IPS-11a (cell line): ENCODE results near the gene LINC00632.

Experiments
- H3K4me3 ChIP-seq: one replicate; pipeline ENCODE4 v1.5.1; 2013; ENCODE audit warnings: low read depth, low read length, control low read depth

The LINC00632 gene

DNA sequence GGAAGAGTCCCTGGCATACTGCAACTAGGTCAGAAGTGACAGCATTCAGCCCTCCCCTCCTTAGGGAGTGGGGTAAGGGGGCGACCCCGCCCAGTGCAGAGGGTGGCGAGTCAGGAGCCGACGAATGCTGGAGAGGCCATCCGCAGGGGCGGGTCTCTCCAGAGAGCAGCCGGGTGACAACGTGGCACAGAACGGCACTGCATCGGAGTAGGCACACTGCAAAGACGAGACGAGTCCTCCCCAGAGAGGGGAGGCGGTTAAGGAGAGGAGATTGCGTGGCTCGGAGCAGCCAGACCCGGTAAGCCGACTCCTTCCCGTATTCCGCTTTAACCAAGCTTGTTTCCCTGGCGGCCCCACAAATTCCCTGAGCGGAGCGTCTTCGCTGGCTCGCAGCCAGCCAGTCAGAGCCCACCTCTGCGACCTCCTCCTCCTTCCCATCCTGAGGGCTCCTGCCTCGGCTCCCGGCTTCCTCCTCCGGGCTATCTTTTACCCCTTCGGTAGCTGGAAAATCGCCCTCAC lies 54.9 kb downstream of the LINC00632 start:
- H3K4me3 ChIP-seq = peak overlapping the region; percentile 46

DNA sequence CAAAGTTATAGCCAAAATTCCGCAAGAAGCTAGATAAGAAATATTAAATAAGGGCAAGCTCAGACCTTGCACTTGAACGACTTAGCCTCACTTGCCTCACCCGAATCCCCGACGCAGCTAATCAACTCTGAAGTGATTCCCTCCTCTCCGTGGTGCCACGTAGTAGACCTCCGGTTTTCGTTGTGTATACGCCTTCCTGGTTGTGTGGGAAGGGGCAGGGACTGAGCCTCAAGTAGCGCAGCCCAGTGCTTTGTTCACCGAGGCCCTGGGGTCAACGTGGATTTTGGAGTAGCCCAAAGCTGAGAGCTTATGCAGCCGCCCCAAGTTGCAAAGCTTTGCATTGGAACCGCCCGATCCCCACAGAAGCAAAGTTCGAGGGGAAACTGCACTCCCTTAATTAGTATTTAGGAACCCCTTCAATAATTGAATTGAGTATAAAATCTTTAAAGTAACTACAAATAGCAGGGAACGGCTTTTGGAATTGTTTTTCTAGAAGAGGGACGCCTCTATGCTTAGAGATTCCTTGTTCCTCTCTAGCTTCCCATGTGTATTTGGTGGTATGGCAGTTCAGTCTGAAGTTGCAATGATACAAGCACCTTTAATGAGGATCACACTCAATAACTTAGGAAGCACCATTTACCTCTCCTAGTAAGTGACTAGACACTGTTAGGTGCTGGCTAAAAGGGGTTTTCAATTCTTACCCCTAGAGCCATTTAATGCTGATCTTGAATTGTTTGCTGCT lies 55.7 kb downstream of the LINC00632 start:
- H3K4me3 ChIP-seq = peak overlapping the region; percentile 46

DNA sequence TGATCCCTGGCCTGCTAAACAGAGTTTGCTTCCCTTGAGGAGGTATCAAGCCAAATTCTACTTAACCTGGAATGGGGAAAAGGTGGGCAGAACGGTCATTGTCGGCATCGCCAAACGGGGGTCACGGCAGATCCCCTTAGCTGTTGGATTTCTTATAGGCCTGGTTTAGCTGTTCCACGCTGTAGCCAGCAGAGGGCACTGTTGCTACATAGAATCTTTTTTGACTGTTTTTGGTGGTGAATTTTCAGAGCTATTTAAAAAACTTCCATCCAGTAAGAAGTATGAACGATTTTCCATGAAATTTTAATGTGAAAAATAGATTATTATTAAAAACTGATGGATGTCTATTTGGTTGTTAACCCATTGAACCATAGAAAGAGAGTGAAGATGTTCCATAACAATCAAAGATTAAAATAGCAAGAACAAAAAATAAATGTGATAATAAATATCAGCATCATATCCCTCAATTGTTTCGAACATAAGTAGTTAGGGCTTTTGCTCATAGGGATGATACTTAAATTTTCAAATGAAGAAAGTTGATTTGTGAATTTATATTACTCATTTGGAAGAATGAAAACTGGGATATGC lies 56.6 kb downstream of the LINC00632 start:
- H3K4me3 ChIP-seq = peak overlapping the region; percentile 46

DNA sequence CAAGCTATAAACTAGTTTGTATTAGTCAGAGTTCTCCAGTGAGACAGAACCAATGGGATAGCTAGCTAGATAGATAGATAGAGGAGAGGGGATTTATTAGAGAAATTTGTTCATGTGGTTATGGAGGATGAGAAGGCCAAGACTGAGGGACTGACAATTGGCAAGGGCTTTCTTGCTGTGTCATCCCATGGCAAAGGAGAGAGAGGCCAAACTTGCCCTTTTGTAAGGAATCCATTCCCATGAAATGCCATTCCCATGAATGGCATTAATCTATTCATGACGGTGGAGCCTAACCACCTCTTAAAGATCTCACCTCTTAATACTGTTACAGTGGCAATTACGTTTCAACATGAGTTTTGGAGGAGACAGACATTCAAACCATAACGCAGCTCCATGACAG lies 58.1 kb downstream of the LINC00632 start:
- H3K4me3 ChIP-seq = no peak overlapping the region

DNA sequence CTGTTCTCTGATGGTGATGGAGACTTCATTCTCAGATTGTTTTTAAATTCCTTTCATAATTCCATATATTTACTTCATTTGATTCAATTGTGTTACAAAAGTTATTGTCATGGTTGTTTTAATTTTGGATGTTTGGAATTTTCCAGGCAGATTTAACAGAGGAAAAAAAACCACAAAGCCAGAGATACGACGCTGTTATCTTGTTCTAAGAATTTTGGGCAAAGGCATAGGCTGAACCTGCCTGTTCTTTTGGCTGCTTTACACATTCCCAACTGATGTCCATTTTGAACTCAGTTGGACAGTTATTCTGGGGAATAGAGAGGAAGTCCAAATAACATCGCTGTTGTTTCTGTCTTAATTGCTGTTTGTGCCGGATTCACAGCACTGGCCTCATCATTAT lies 65.7 kb downstream of the LINC00632 start:
- no peak overlapping the region for H3K4me3 ChIP-seq

DNA sequence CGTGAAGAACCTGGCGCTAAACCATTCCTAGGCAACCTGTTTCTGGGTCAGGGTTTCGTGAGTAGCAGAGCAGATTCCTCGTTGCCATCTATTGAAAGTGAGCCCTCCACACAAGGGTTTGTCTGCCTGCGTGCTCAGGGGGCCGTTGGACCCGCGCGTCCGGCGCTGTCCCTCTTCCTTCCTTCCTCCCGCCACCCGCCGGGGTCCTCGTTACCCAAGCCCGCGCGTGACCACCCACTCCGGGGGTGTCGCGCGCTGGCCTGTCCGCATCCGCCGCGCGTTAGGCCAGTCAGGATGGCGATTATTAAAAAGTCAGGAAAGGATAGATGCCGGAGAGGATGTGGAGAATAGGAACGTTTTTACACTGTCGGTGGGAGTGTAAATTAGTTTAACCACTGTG lies 66.8 kb downstream of the LINC00632 start:
- no peak overlapping the region for H3K4me3 ChIP-seq

DNA sequence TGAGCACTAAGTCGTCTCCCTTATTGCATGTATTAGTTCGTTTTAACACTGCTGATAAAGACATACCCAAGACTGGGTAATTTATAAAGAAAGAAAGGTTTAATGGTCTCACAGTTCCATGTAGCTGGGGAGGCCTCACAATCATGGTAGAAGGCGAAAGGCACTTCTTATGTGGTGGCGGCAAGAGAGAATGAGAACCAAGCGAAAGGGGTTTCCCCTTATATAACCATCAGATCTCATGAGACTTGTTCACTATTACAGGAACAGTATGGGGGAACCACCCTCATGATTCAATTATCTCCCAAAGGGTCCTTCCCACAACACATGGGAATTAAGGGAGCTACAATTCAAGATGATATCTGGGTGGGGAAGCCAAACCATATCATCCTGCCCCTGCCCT lies 85.1 kb downstream of the LINC00632 start:
- no peak overlapping the region for H3K4me3 ChIP-seq

DNA sequence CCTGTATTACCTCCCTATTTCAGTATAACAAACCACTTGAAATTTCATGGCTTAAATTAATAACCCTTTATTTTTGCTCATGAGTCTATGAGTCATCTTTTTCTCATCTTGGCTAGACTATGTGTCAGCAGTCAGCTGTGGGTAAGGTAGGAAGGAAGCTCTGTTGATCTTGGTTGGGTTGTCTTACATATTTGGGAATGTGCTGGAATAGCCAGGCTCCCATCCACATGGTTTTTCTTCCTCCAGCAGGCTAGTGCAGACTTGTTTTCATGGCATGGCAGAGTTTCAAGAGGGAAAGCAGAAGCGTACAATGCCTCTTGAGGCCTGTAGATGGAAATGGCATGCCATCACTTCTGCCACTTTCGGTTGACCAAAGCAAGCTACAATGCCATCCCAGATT lies 89.7 kb downstream of the LINC00632 start:
- H3K4me3 ChIP-seq = no peak overlapping the region

DNA sequence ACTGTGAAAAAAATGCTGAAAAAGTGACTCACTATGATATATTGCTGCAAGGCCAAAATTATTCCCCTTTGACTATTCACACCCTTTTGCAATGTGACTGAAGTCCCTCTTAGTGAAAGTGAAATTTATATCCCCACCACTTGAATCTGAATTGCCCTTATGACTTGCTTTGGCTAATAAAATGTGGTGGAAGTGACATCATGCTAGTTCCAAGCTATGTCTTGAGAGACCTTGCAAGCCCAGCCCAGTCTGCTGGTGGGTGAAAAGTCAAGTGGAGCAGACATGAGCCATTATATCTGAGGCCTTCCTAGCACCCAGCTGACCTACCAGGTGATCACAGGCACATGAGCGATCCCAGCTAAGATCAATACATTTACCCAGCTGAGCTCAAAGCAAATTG lies 94.7 kb downstream of the LINC00632 start:
- no peak overlapping the region for H3K4me3 ChIP-seq

DNA sequence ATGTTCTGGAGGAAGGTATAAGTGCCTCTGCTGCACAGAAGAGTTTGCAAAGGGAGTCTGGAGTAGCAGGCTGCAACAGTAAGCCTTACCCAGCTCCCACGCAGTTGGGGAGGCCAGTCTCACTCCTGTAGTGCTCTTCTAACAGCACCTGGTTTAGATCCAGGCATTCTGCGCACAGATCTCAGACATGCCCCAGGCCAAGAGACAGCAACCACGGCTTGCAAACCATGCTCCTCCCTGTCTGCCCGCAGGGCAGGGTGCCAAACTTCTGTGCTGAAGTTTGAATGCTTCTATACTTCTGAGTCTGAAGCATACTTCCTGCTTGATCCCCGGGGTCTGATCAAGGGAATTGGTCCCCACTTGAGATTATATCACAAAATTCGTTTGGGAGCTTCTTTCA lies 106.3 kb downstream of the LINC00632 start:
- H3K4me3 ChIP-seq = no peak overlapping the region

DNA sequence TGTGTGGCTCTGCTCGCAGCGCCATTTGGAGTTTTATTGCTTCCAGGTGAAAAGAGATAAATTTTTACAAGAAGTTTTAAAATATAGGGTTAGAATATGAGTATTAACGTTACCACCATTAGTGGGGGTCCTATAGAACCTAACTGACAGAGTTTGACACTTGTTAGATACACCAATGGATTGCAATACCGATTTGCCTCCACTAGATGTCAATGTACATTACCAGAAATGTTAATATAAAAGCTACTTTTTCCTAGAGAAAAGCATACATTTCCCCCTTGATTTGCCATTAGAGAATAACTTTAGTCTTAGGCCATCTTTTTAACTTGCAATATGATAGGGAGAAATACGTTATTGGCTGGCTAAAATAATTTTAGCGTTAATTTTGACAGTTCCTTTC lies 108.4 kb downstream of the LINC00632 start:
- no peak overlapping the region for H3K4me3 ChIP-seq

DNA sequence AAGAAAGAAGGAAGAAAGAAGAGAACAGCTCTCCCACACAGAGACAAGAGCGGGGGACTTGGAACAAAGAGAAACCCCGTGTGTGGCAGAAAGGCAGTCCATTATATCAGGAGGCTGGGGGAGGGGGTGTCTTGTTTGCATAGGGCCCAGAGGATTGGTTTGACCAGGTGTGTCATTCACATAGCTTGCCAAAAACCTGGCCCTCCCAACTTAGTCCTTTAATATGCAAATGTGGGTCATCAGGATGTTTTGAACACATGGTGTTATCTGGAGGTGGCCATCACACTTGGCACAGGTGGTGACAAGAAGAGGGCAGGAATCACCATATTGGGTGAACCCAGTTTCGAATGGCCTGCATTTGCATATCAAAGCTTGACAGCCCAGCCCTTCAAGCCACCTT lies 111.7 kb downstream of the LINC00632 start:
- H3K4me3 ChIP-seq = no peak overlapping the region

DNA sequence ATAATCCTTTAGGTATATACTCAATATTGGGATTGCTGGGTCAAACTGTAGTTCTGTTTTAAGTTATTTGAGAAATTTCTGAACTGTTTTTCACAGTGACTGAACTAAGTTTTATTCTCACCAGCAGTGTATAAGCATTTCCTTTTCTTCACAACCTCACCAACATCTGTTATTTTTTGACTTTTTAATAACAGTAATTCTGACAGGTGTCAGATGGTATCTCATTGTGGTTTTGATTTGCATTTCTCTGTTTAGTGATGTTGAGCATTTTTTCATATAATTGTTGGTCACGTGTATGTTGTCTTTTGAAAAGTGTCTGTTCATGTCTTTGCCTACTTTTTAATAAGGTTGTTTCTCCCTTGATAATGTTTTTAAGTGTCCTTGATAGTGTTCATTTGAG lies 112.6 kb downstream of the LINC00632 start:
- H3K4me3 ChIP-seq = no peak overlapping the region

DNA sequence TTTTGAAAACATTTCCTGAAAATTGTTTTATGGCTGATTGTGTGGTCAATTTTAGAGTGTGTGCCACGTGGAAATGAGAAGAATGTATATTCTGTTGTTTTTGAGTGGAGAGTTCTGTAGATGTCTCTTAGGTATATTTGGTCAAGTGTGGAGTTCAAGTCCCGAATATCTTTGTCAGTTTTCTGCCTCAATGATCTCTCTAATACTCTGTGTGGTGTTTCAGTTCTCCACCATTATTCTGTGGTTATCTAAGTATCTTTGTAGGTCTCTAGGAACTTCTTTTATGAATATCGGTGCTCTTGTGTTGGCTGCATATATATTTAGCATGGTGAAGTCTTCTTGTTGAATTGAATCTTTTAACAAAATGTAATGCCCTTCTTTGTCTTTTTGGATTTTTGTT lies 113.3 kb downstream of the LINC00632 start:
- H3K4me3 ChIP-seq = no peak overlapping the region

DNA sequence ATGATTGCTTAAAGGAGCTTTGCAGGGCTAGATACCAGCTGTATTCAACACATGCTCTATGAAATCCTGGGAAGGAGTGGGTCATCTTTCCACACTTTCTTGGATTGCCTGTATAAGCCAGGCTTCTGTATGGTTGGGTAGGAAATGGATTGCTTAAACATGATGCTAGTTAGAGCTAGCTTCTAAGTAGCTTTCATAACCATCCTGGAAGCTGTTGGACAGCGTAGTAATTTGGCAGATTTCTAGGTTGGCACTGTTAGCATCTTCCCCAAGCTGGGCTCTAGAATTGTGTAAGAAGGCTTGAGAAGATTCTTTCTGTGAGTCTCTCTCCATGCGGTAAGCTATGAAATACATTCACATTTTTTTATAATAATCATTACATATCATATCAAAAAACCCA lies 127.3 kb downstream of the LINC00632 start:
- no peak overlapping the region for H3K4me3 ChIP-seq
